Thyroid gland (tissue), 4 donors: ENCODE measurements around the gene MXD4. TPM values are rescaled to one million over a fixed set of nuclear protein-coding genes. Genes with fewer than 3 reads are reported as not detected.

Source experiments
- DNase-seq, 2 donors: peaks; one replicate each; pipeline ENCODE4 v3.0.0-alpha.2; 2019
- H3K27ac ChIP-seq, 3 donors: fragments of 200-600 bp; sonication (generic); 1 replicate in 2 of 3; 2 replicates in 1 of 3; pipeline ENCODE4 v1.5.1; 2016 to 2019; ENCODE audit warnings: mild to moderate bottlenecking in 1 of 3, moderate library complexity in 1 of 3
- H3K27me3 ChIP-seq: fragments of 200-600 bp; sonication (generic); one replicate; pipeline ENCODE4 v1.5.1; 2019
- H3K36me3 ChIP-seq, 2 donors: fragments of 200-600 bp; sonication (generic); one replicate each; pipeline ENCODE4 v1.5.1; 2016 to 2019
- H3K4me1 ChIP-seq, 2 donors: fragments of 200-600 bp; sonication (generic); one replicate each; pipeline ENCODE4 v1.5.1; 2017 to 2019
- H3K4me3 ChIP-seq, 3 donors: fragments of 200-600 bp; sonication (generic); replicated peaks in 1 of 3; 1 replicate in 2 of 3; 2 replicates in 1 of 3; pipeline ENCODE4 v1.5.1; 2016; ENCODE audit warnings: mild to moderate bottlenecking in 1 of 3
- H3K9me3 ChIP-seq: fragments of 200-600 bp; sonication (generic); one replicate; pipeline ENCODE4 v1.5.1; 2017
- POLR2A ChIP-seq, 2 donors: fragments of 450-650 bp; IDR thresholded peaks; one replicate each; pipeline ENCODE4 v1.6.1; 2017; ENCODE audit warnings: antibody characterized with exemption in 2 of 2, mild to moderate bottlenecking in 2 of 2, moderate library complexity in 1 of 2
- WGBS, 2 donors: methylation state at CpG; one replicate each; pipeline ENCODE4 v1.1.5; 2017; 5-methylcytosine and 5-hydroxymethylcytosine counted together
- intact Hi-C: fragments of 100-400 bp; cut with DNase I; formaldehyde crosslinking; loops from one replicate; pipeline ENCODE4 v1.15.1; 2023
- total RNA-seq, 4 donors: library from RNA; depleted of rRNA; stranded (reverse); fragments of >200 nt; gene quantifications; one replicate each; pipeline ENCODE4 v1.2.3, GENCODE V29; 2016
- TF ChIP-seq, protein P1 (sequence below), 6 experiments: fragments of 200-600 bp in 3 of 6; fragments of 450-650 bp in 3 of 6; sonication (generic) in 3 of 6; IDR thresholded peaks; one replicate each; pipeline ENCODE4 v1.5.1; 2016 to 2019; ENCODE audit warnings: antibody characterized with exemption in 6 of 6, mild to moderate bottlenecking in 2 of 6, inconsistent platforms in 1 of 6, moderate library complexity in 1 of 6

MXD4 gene
- total RNA-seq, 4 donors from 2014 or later, result 48.1 to 102 (median 61.9) TPM

DNA sequence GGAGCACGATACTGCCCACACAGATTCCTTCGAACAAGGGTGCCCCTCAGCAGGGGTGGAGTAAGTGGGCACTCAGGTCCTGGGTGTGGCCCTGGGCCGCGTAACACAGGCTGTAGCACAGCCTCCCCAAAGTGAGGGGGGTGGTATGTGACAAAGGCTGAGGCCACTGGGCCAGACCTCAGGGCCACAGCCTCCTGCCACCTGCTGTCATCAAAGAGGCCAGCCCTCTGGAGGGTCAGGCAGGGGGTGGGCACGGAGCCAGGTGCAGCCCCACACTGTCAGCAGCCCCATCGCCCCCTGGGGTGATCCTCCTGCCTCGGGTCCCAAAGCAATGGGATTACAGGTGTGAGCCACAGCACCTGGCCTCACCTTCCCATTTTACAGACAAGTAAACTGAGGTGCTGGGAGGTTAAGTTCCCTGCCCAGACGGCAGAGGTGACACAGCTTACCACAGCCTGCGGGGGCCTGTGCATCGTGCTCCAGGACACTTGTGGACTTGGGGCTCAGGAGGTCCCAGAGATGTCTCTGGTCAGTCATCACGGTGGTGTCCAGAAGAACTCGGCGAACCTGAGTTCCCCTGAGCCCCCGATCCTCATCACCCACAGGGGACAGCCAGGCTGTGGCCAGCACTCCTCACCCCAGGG lies 27.5 kb upstream of the MXD4 start:
- TF ChIP-seq, protein P1, sequence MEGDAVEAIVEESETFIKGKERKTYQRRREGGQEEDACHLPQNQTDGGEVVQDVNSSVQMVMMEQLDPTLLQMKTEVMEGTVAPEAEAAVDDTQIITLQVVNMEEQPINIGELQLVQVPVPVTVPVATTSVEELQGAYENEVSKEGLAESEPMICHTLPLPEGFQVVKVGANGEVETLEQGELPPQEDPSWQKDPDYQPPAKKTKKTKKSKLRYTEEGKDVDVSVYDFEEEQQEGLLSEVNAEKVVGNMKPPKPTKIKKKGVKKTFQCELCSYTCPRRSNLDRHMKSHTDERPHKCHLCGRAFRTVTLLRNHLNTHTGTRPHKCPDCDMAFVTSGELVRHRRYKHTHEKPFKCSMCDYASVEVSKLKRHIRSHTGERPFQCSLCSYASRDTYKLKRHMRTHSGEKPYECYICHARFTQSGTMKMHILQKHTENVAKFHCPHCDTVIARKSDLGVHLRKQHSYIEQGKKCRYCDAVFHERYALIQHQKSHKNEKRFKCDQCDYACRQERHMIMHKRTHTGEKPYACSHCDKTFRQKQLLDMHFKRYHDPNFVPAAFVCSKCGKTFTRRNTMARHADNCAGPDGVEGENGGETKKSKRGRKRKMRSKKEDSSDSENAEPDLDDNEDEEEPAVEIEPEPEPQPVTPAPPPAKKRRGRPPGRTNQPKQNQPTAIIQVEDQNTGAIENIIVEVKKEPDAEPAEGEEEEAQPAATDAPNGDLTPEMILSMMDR (IDR thresholded peaks at IDR 0.05), result no peak
- no peak for TF ChIP-seq POLR2A (IDR thresholded peaks at IDR 0.05)
- H3K27me3 ChIP-seq, result no peaks in the 10 kb centered on the region
- H3K9me3 ChIP-seq, result no peaks in the 10 kb centered on the region
- DNase-seq, result peak in 1 of 2 donors; percentile 1
- no peaks in the 10 kb centered on the region for H3K4me1 ChIP-seq
- no peak overlapping the region for H3K4me3 ChIP-seq
- H3K36me3 ChIP-seq, result no peaks in the 10 kb centered on the region
- no peak overlapping the region for H3K27ac ChIP-seq
- intact Hi-C loops, result no loop called here
- 93 to 94% methylated on average over 9 to 10 of the region's 14 CpGs for WGBS, 2 donors

DNA sequence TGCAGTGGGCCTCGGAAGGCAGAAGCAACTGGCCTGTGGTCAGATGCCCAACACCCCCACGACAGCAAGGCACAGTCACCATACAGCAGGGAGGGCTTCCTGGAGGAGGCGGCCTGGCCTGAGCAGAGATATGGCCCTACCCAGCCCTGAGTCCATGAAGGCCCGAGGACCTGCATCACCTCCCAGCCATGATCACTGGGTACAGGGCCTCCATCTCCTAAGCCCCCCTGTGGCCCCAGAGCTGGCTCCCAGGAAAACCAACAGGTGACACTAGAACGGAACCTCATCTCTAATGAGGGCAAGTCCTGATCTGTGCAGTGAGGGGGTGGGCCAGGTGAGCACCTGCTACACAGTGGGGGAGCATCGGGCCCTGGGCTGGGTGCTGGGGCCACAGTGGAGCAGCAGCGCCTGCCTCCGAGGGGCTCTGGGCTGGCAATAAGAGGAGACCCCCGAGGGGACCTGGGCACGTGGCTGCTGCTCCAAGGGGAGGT lies 26.2 kb upstream of the MXD4 start:
- Histone ChIP-seq H3K4me3 (no peak overlapping the region), H3K36me3 (no peaks in the 10 kb centered on the region), H3K27me3 (no peaks in the 10 kb centered on the region), H3K9me3 (no peaks in the 10 kb centered on the region), H3K27ac (no peak overlapping the region), H3K4me1 (no peaks in the 10 kb centered on the region)
- WGBS, 2 donors, result 89 to 93% methylated on average over 6 to 9 of the region's 10 CpGs
- DNase-seq, result peak in 1 of 2 donors; percentile 1
- TF ChIP-seq, protein P1 (IDR thresholded peaks at IDR 0.05), result no peak
- intact Hi-C loops, result no loop called here

DNA sequence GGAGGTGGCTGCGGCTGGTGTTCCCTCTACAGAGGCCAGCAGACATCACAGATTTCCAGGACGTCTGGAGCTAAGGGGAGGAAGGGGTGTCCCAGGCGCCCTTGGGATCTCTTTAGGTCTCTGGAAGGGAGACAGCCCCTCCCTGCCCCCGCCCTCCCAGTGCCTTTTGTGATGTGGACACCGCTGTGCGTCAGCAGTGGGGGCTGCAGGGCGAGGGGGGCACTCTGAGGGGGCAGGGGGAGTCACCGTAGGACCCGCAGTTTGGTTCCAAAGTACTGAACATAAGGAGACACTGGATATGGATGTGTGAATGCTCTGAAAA lies 25.6 kb upstream of the MXD4 start:
- H3K9me3 ChIP-seq, result no peaks in the 10 kb centered on the region
- TF ChIP-seq, protein P1 (IDR thresholded peaks at IDR 0.05), result no peak
- TF ChIP-seq POLR2A (IDR thresholded peaks at IDR 0.05), result no peak
- H3K36me3 ChIP-seq, result no peaks in the 10 kb centered on the region
- intact Hi-C loops, result no loop called here
- peak in 1 of 2 donors; percentile 1 for DNase-seq
- H3K27ac ChIP-seq, result no peak overlapping the region
- H3K4me3 ChIP-seq, result no peak overlapping the region
- H3K4me1 ChIP-seq, result no peaks in the 10 kb centered on the region
- no peaks in the 10 kb centered on the region for H3K27me3 ChIP-seq
- WGBS, 2 donors, result 85 to 93% methylated on average over 9 of the region's 9 CpGs

DNA sequence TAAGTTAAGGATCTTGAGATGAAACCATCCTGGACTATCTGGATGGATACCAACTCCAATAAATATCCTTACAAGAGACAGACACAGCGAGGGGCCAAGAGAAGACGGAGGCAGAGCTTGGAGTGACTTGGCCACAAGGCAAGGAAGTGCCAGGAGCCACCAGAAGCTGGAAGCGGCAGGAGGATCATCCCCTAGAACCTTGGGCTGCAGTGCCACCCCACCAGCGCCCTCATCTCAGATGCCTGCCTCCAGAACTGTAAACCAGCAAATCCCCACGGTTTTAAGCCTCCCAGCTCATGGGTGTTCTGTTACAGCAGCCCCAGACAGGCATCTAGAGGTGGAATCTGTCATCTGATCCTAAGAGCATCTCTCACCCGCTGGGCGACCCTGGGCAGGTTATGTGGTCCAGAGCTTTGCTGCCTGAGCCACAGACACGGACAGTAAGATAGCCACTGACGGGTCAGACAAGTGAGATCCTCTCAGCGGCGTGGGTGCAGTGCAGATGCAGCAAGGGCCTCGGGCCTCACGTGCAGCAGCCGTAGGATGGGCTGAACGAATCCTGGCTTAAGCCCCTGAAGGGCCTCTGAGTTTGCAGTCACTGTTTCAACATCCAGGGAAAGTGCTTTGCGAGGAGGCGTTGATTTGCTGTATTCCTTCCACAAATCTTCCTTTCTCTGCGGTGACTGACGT lies 25.1 kb upstream of the MXD4 start:
- DNase-seq, result peak in 1 of 2 donors; percentile 0
- Histone ChIP-seq H3K27me3 (no peaks in the 10 kb centered on the region), H3K36me3 (no peaks in the 10 kb centered on the region), H3K4me1 (no peaks in the 10 kb centered on the region), H3K27ac (no peak overlapping the region), H3K9me3 (no peaks in the 10 kb centered on the region), H3K4me3 (no peak overlapping the region)
- intact Hi-C loops, result no loop called here
- TF ChIP-seq, protein P1 (IDR thresholded peaks at IDR 0.05), result no peak
- no peak for TF ChIP-seq POLR2A (IDR thresholded peaks at IDR 0.05)
- 78 to 83% methylated on average over 18 to 19 of the region's 19 CpGs for WGBS, 2 donors
